HT-29 (cell line): ENCODE data around the gene NOTCH3. TPM values are rescaled to one million over a fixed set of nuclear protein-coding genes. Genes with fewer than 3 reads are reported as not detected.

ENCODE experiments used
- DNase-seq: peaks from one replicate; pipeline ENCODE4 v3.0.0-alpha.2; 2015; ENCODE audit warnings: low spot score
- total RNA-seq: library from RNA; depleted of rRNA; stranded (reverse); fragments of >200 nt; shearing (Covaris generic); gene quantifications from 2 replicates; pipeline ENCODE4 v1.2.3, GENCODE V29; 2014

NOTCH3 gene
- total RNA-seq, 1 experiment from 2014 or later, result 0.46 TPM

DNA sequence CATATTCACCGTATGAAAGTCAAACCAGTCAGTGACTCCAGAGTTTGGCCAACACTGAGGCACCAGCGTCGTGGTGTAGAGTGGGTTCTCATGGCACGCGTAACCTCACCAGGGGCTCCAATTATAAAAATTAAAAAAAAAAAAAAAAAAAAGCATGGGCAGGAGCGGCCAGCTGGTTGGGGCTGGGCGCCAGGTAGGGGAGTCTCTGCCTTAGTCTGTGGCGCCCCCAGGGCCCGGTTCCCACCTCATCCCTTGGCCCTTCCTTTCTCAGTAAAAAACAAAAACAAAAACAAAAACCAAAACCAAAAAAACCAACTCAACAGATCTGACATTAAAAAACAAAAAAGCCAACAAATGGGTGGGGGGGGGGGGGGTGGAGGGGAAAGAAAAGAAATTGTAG lies 36.1 kb upstream of the NOTCH3 start:
- DNase-seq, result no peak

DNA sequence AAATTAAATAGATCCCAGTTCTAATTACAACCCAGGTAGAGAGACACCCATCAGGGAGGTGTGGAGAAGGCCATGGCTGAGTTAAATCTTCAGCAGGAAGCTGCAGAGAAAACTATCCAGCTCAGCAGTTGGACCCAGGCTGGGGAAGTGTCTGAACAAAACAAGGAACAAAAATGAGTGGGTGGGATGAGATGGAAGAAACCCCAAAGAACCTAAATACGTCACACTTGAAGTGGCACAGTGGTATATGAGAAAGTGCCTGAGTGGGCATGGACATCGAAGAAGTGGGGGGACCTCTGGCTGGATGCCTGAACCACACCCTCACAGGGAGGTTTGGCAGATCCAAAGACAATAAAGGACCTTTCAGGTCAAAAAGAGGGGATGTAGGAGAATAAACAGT lies 35.0 kb upstream of the NOTCH3 start:
- no peak for DNase-seq

DNA sequence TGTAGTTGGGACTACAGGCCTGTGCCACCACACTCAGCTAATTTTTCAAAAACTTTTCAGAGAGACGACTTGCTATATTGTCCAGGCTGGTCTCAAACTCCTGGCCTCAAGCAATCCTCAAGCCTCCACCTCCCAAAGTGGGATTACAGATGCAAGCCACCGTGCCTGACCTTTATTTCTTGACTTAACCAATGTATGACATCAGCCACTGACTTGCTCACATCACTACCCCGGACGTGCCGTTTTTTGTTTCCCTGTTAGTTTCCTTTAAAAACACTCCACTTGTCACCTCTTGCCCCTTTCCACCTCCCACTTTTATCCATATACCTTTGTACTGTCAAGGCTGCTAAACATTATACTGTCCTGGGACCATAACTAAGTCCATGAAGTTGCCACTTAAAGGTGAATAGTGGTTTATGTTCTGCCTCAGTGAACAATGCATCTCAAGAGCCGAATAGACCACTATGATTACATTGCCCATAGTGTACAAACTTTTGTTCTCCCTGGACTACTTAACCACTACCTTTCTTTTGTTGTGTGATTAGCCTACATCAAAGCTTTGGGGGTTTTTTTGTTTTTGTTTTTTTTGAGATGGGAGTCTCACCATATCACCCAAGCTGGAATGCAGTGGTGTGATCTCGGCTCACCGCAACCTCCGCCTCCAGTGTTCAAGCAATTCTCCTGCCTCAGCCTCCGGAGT lies 33.8 kb upstream of the NOTCH3 start:
- no peak for DNase-seq

DNA sequence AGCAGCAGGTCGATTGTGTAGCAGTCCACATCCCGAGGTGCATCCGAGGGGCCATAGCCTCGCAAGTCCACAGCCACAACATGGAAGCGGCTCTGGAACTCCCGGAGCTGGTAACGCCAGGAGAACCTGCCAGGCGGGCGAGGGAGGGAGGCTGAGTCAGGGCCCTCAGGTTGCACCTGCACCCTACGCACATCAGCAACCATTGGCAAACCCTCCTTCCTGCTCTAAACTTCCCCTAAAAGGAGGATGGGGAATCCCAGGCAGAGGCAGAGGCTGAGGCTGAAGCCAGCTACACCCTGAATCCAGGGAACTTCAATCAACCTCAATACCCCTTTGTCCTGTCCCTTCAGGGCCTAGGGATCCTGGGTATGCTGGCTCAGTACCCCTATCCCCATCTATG lies 30.5 kb upstream of the NOTCH3 start:
- no peak for DNase-seq

DNA sequence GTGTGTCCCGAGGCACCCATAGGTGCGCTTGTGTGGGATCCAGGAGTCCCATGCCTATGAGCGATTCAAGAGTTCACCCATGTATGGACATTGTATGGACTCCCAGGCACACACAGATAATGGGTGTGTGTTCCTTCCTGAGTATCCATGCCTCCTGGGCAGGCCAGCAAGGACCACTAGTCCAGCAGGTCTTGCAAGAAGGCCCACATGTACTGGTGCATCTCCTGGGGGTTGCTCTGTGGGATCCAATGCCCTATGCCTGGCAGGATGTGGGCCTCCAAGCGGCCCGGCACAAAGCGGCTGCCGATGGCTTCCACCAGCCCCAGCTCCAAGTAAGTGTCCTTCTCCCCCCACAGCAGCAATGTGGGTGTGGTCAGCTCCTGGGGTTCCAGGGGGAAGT lies 26.5 kb upstream of the NOTCH3 start:
- DNase-seq, result no peak

DNA sequence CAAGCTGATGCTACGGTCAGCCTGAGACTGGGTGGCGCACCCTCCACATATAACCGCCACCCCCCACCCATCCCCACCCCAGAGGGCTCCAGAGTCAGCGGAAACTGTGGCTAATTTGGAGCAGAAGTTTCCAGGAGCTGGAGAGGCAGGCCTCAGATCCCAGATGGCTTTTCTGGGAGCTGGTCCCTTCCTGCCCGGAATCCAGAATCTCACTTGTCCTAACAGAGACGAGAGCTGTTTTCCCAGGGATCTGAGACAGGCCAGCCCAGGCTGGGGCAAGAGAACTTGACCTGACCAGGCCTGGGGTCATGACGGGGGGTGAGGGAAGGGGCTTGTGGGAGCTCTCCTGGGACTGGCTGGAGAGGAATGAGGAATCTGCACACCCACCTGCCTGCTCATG lies 25.0 kb upstream of the NOTCH3 start:
- DNase-seq, result no peak

DNA sequence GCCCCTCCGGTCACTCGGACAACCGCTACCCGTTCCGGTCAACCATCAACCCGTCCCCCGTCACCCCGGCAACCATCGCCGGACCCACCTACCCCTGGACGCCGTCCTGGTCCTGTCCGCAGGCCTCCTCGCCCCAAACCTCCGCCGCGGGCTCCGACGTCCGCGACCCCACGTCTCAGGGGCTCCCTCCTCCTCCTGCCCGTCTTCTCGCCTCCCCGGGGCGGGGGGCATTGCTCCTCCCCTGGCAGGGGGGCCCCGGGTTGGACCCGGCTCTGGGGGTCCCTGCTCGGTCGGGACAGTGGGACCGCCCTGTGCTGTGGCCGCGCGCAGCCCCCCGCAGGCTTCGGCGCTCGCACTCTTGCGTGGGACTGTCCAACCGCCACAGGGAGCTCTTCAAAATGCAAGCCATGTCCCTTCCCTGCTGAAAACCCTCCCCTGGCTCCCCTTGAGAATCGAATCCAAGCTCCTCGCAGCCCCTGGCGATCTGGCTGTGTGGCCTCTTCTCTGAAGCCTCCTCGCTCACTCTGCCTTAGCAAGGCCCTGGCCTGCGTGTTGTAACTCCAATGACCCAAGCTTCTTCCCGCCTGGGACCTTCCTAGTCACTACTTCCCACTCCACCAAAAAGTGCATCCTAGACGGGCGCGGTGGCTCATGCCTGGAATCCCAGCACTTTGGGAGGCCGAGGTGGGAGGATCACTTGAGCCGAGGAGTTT lies 23.0 kb upstream of the NOTCH3 start:
- DNase-seq, result no peak

DNA sequence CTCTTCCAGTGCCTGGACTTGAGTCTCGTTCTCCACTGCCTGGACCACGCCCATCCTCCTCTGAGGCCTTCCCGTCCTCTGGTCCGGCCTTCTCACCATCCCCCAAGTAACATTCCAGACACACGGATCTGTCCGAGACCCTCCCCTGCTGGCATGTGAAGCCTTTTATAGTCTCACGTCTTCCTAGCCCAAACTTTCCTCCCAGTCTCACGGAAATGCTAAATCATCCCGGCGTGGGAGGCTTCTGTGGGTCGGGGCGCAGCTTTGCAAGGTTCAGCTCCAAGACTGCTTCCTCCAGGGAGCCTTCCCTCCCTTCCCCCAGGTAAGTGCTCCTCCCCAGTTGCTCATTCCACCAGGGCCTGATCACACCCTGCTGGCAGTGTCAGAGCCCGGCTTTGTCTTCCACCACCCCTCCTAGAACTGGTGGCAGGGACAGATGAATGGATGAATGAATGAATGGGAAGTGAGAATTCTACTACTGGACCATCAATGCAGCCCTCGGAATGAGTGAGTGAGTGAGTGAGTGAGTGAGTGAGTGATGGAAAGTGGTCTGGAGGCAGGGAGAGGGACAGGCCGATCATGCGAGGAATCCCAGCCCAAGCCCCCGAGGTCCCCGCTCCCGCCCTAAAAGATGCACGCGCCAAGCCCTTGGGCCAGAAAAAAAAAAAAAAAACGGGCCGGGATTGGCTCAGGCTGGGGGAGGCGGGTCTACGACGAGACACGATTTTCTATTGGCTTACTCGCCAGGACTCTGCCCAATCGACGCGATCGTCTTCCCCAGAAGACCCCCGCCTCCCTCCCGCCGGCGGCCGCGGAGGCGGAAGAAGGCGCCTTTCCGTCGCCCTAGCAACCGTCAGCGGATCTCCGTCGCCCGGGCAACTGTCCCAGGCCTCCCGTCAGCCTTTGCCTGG lies 22.2 kb upstream of the NOTCH3 start:
- DNase-seq, result peak; percentile 13

DNA sequence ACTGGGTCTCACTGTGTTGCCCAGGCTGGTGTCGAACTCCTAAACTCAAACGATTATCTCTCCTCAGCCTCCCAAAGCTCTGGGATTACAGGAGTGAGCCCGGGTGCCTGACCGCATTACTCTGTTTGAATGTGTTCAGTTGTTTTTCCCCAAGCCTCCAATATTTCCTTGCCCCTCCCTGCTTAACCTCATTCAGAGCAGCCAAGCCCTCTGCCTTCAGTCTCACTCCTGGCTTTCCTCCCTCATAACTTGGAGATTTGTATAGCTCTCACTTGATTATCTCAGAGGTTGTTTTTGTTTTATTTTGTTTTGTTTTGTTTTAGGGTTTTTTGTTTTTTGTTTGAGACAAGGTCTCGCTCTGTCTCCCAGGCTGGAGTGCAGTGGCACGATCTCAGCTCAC lies 20.0 kb upstream of the NOTCH3 start:
- DNase-seq, result no peak

DNA sequence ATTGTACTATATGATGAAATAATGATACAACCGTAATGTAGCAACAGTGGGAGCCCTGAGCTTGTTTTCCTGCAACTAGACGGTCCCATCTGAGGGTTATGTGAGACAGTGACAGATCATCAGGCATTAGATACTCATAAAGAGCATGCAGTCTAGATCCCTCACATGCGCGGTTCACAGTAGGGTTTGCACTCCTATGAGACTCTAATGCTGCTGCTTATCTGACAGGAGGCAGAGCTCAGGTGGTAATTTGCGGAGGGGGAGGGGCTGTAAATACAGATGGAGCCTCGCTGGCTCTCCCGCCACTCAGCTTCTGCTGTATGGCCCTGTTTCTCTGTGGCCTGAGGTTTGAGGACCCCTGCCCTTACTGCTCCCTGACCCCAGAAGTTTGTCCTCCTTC lies 17.7 kb upstream of the NOTCH3 start:
- DNase-seq, result no peak

DNA sequence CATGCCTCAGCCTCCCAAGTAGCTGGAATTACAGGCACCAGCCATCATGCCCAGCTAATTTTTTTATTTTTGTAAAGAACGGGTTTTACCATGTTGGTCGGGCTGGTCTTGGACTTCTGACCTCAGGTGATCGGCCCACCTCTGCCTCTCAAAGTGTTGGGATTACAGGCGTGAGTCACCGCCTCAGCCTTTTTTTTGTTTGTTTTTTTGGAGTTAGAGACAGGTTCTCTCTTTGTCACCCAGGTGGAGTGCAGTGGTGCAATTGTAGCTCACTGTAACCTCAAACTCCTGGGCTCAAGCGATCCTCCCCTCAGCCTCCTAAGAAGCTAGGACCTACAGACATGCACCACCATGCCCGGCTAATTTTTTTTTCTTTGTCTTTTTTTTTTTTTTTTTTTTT lies 15.6 kb upstream of the NOTCH3 start:
- peak; percentile 45 for DNase-seq

DNA sequence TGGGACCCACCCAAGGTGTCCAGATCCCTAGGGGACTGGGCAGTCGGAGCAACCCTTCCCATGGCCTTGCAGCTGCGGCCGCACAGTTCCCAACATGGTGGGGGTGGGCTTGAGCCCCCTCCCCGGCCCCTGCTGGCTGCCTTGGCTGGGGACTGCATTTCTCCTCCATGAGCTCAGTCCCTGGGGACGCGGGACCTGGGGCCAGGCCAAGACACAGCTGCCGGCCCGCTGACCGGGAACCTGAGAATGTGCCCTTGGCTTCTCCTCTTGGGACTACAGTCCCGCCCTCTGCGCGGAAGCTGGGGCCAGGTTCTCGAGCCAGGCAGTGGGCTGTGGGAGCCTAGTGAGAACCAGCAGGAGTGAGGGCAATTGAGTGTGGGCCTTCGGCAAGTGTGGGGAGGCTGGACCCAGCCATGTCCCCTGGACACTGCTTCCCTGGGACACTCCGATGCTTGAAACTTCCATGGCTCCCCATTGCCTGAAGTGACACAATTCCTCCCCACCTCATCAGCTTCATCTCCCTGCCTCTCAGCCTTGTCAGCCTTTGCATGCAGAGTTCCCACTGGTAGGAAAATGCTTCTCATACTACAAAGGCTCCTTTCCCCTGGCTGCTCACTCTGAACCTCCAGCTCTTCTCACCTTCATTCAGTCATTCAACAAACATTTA lies 13.1 kb upstream of the NOTCH3 start:
- DNase-seq, result no peak

DNA sequence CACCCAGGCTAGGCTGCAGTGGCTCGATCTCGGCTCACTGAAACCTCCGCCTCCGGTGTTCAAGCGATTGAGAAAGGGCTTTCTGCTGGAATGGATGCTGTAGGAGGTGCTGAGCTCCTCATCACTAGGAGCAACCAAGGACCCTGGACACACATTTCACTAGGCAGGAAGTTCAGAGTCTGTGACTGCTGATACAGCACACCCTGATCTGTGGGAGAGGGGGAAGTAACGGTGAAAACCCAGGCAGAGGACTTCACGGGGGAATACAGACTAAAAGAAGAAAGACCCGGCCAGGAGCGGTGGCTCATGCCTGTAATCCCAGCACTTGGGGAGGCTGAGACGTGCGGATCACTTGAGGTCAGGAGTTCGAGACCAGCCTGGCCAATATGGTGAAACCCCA lies 11.9 kb upstream of the NOTCH3 start:
- no peak for DNase-seq

DNA sequence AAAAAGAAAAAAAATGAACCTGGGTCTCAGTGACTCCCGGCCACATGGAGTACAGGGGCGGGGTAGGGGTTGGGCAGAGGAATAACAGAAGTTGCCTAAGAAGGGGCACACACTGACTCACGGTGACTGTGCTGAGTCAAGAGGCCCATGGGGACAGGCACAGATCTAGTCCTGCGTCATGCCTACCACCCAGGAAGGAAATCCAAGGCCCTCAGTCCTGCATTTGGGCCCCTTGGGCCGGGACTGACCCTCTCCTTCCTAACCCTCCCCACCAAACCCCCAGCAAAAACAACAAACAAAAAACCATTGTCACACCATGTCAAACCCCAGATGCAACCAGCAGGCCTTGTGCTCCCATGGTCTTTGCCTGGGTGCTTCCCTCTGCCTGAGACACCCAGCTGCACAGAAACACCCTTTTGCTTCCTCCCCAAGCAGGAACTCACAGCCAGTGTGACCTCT lies 9.6 kb upstream of the NOTCH3 start:
- no peak for DNase-seq

DNA sequence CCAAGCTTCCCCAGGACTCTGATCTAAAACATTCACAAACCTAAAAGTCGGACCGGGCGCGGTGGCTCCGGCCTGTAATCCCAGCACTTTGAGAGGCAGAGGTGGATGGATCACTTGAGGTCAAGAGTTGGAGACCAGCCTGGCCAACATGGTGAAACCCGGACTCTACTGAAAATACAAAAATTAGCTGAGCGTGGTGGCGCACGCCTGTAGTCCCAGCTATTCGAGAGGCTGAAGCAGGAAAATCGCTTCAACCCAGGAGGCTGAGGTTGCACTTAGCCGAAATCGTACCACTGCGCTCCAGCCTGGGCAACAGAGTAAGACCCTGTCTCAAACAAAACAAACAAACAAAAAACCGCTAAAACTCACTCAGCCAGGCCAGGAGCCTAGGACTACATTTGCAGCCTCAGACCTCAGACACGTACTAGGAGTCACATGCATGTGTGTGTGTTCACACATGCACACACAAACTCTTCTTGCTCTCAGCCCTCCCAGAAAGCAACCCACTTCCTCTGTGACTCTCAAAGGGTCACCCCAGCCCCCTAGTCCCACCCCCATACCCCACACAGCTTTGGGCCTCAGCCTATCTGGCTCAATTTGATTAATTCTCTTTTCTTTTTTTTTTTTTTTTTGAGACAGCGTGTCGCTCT lies 704 bp upstream of the NOTCH3 start:
- no peak for DNase-seq

DNA sequence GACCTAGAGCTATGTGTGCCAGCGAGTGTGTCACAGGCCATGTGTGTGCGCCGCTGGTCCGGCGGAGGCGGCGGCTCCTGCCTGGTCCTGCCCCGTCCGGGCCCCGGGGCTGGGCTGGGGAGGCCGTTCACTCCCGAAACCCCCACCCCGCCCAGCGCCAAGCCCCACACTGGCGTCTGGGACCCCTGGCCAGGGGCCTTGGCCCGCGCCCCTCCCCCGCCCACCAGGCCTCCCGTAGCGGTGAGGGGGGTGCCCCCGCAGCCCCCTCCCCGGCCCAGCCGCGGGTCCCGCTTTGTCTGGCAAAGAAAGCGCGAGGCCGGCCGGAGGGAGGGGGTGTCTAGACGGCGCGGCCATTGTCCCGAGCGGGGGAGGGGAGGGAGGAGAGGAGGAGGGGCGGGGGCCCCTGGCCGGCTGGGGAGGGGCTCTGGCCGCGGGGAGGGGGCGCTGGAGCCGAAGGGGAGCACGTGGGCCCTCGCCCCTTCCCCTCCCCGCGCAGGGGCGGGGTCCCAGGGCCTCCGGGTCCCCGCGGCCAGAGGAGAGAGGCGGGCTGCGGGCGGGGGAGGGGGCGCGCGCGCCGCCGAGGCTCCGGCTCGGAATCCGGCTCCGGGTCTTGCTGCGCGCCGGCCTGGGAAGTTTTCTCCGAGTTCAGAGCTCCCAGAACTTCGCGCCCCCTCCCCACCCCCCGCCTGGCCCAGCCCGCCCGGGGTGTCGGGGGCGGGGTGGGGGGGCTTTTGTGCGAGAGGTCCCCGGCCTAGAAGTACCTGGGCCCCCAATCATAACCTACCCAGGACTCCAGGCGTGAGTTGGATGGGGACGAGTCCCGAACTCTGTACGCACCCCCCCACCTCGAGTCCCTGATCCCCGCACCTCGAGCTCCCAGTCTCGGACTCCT lies 888 bp downstream of the NOTCH3 start:
- DNase-seq, result no peak

DNA sequence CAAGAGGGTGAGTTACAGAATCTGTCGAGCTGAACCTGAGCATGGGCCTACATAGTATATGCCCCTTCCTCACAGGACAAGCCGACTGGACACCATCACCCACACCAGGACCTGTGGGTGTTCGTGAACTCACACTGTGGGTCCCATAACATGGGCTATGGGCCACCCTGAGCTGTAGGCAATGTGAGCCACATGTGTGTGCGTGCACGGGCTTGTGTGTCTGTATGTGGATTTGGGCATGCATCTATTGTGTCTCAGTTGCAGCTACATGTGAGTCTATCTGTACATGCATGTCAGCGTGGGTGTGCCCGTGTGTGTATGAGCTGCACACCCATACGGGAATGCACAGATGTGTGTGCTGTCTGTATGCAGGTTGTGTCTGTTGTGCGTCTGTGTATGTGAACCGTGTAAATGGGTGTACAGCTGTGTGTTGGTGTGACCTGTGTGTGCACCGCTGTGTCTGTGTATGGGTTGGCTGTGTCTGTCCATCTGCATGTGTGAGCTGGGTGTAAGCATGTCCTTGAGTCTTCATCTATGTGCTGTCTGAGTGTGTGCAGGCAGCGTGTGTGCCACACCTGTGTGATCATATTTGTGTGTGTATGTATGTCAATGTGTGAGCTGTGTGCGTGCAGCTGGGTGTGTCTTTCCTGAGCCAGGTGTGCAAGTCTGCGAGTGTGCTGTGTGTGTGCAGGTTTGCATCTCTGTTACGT lies 1.7 kb downstream of the NOTCH3 start:
- no peak for DNase-seq

DNA sequence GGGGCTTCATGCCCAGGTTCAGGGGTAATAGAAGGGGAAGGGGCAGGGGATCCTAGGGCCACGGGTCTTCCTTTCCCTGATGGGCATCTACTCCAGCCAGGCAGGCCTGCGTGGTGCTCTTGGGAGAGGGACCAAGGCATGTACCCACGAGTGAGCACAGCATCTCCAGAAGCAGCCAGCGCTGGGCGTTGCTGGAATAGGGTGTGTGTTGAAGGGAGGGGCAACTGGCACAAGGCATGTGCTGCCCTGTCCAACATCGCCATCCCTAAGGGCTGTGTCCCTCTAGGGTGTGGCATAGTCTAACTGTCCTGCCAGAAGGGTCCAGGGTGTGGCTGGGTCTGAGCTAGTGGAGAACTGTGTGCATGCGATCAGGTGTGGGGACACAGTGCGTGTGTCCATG lies 2.9 kb downstream of the NOTCH3 start:
- DNase-seq, result no peak

DNA sequence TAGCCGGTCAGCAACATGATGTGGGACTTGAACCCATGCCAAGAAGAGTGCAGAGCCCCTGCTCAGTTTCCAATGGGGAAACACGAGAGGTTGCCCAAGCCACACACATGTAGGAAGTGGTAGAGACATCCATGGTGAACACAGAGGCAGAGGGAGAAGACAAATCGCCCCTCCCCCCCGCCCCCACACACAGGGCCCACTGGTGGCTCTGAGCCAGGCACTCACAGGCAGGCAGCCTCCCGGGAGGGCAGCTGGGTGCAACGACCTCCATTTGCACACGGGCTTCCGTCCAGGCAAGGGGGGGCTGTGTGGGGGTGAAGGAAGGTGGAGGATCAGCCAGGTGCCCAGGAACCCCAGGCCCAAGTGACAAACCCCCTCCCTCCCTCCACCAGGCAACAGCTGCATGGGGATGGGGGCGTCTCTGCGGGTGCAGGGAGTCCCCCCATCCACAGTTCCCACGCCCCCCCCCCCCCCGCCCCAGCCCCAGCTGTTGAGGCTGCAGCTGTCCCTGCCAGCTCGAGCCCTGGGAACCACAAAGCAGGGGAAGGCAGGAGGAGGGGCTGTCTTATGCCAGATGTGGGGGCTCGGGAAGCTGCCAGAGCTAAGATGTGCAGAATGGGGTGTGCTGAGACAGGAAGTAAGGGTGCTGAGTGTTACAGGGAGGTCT lies 3.4 kb downstream of the NOTCH3 start:
- no peak for DNase-seq
